ENCODE data around the gene FUZ.

FUZ gene

DNA sequence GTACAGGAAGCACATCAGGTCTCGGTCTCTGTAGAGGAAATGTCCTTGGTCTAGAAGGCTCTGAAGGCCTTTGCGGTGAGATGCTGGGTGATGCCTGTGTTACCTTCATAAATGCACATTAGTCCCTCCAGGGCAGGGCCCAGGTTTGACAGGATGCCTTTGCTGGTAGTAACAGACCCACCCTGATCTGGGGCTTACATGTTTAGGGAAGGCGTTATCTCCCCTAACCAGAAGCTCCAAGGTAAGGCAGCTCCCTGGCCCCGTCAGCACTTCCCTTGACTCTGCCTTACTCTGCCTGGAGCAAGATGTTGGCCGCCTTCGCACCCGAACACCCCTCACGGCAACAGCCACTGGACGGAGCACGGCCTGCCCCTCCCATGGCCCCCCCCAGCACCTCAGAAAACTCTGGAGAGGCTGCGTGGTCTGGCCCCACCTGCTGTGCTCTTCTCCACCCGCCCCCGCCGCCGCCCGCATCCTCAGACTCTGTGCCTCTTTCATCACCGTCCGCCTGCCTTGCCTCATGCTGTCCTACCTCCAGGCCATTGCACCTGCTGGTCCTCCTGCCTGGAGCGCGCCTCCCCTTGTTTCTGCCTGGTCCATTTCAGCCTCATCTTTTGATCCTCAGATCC, 37.2 kb downstream of the FUZ start:
- DNase-seq = no peak

DNA sequence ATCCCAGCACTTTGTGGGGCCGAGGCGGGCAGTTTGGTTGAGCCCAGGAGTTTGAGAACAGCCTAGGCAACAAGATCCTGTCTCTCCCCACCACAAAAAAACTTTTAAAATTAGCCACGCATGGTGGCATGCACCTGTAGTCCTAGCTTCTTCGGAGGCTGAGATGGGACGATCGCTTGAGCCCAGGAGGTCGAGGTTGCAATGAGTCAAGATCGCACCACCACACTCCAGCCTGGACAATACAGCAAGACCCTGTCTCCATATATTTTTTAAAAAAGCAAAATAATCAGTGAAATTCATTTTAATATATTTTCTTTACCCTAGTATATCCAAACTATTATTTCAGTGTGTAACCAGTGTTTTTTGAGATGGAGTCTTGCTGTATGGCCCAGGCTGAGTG, 38.1 kb downstream of the FUZ start:
- DNase-seq = no peak

DNA sequence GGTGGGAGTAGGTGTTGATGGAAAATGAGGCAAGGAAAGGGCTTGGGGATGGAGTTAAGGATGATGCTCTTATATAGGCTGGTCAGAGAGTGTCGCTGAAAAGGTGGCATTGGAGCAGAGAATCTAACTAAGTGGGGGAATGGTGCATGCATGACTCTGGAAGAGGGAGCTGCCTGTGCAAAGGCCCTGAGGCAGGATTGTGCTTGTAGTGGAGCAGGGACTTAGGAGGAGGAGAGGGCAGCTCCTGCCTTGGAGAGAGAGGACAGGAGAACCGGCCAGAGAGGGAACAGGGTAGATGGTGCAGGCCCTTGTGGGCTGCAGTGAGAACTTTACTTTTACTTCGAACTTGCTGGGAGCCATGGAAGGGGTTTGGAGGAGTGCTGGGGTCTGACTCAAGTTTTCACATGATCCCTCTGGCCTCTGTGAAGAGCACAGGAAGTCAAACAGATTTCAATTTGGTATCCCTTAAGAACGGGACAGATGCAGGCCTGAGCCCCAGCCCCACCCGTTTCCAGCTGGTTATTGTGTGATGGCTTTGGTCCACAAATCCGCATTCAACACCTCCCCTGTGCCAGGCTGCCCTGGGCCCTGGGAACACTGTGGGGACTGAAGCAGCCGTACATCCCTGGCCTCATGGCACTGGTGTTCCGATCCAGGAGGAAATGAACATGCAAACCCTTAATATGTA, 39.3 kb downstream of the FUZ start:
- DNase-seq = no peak

DNA sequence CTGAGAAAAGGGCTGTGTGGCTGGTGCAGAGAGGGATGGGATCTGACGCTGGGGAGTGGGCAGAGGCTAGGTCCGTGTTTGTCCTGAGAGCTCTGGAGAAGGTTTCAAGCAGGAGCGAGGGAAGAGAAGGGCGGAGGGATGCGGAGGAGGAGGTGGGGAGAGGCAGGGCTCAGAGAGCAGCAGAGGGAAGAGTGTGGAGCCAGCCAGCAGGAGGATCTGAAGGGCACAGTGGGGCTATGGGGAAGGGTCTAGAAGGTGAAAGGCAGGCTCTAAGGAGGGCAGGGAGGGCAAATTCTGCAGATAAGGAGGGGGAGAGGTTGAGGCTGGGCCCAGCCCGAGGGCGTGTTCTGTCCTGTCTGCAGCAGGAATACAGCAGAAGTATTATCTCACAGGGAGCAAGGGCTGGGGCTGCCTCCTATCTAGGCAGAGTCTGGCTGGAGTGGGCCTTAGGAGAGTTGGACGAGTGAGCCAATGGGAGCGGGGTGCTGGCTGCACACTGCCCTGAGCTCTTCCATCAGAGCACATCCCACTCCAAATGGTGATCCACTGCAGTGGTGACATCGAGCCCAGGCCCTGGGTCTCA, 40.2 kb downstream of the FUZ start:
- DNase-seq = no peak

- no peak for DNase-seq
These were observed 41.4 kb downstream of the FUZ start for GRCh38 chr19:49771674-49772139.

GRCh38 chr19:49770529-49770928, 42.6 kb downstream of the FUZ start:
- DNase-seq = no peak

DNA sequence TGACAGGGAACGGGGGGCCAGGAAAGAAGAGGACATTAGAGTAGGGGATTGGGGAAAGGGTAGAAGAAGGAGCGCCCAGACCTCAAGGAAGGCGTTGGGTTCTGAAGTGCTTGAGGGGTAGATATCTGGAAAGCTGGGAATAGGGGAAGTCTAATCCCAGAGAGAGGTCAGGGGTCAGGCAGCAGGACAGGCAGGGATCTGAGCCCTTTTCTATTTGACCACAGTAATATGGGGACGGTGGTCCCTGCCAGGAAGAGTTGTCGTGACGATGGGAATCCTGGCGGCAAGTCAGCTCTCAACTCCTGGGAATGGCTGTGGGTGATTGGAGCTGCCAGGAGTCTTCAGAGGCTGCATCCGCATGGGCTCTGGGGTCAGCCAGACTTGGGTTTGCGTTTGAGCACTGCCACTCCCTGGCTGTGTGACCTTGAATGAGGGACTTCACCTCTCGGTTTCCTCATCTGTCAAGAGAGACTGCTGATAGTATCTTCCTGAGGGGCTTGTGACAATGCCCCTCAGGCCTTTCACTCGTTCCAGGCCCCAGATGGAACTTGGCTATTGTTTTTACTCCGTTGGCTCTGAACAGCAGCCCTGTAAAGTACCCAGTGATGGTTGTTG, 45.0 kb downstream of the FUZ start:
- DNase-seq = no peak

DNA sequence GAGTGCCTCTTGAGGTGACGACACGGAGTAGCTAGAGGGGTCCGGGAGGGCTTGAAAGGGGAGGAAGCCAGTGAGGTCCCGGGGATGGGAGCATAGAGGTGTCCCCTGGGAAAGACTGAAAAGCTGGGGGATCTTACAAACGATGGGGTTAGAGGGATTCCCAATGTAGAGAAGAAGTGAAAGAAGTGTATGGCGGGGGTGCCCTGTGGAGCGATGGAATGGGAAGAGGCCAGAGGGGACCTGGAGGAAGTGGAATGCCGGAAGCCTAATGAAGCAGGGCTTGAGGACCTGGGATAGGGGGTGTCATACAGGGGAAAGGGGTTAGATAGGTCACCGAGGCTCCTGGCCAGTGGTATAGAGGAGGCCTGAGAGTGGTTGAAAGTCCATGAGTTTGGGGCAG, 45.7 kb downstream of the FUZ start:
- DNase-seq = no peak

GRCh38 chr19:49766930-49767299, 46.2 kb downstream of the FUZ start, which contains the start of gene AP2A1:
TSS of gene AP2A1 (plus strand) at chr19:49767001. CDS start at chr19:49767134, 133 bp downstream.
- no peak for DNase-seq

DNA sequence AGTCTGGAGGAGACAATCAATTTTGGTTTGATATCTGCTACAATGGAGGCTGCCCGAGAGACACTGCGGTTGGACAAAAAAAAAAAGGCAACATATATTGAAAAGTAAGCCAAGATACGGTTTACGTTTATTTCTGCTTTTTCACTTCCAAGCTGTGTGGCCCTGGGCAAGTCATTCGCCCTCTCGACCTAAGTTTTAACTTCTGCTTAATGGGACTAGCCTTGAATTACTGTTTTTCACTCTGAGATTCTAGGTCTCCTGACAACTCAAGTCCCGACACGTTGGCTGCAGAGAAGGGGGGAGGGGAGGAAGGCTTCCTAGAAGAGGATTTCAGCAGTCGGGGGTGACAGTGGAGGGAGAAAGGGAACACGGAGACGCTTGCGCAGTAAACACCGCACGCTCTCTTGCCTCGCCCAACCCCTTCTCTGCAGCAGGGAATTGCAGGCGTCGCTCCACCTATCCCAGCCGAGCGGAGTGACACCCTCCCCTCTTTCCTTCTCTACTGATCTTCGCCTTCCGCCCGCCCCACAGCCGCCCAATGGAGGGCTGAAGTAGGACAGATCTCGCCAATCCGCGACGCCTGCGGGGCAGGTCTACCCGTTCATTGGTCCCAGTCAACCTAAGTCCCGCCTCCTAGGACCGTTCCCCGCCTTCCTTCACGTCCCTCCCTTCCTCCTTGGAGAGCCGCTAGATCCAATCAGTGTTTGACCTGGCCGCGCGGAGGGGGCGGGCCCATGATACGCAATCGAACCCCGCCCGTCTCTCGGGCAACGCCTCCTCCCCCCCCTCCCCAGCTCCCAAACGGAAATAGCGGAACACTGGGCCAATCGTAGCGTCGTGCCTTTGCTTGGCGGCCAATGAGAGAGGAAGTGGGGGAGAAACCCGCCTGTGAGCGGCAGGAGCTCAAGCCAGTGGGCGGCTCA, 46.8 kb downstream of the FUZ start:
- DNase-seq = peak; percentile 98

DNA sequence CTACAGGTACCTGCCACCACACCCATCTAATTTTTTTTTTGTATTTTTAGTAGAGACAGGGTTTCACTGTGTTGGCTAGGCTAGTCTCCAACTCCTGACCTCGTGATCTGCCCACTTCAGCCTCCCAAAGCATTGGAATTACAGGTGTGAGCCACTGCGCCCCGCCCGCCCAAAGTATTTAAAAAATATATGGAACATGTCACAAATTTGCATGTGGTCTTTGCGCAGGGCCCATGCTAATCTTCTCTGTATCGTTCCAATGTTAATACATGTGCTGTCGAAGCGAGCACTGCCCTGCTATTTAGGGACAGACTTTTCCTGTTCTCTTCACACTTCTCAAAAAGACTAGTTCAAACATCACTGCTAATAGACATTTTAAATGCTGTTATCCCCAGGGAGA, 48.8 kb downstream of the FUZ start:
- no peak for DNase-seq

DNA sequence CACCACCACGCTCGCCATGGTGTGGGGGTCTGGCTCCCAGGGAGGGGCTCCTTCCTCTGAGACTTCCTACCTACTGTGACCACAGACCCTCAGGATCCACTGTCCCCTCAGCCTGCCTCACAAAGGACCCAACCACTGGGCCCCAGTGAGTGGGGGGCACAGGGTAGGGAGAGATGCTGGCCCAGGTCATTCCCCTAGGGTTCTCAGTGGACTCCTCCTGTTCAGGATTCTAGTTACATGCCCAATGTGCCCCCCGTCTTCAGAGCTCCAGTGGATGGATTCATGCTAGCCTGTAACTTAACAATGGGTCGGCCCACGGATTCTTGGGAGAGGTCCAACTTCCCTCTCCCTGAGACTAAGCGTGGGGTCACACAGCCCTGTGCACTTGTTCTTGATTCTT, 49.9 kb downstream of the FUZ start, which contains the start of gene TSKS:
Gene TSKS (minus strand): TSS at position 77 of the 400 bp plus-strand sequence. CDS start 59 bp downstream, at position 18.
- no peak for DNase-seq

- DNase-seq = no peak
These were observed 51.3 kb downstream of the FUZ start for GRCh38 chr19:49761625-49762311.

- DNase-seq = no peak
These were observed 51.9 kb downstream of the FUZ start for GRCh38 chr19:49761249-49761624.

GRCh38 chr19:49758292-49758691, 54.8 kb downstream of the FUZ start:
- DNase-seq = no peak
